ENCODE results near the gene TNNT3. TPM values are rescaled to one million over a fixed set of nuclear protein-coding genes. Genes with fewer than 3 reads are reported as not detected.

TNNT3 gene
- total RNA-seq, 2 donors from 2014 or later, result not detected

DNA sequence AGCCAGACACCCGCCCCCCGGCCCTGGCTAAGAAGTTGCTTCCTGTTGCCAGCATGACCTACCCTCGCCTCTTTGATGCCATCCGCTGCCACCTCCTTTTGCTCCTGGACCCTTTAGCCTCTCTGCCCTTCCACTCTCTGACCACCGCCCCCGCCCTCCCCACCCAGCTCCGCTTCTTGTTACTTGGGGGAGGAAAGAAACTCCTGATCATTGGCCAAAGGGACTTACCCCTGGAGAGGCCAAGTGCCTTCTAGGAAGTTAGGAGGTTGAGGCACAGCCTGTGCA is 27.7 kb upstream of the TNNT3 start, which contains the start of gene PRR33:
Gene PRR33 (minus strand): TSS at position 65 of the 285 bp plus-strand sequence. CDS start 1,311 bp downstream, outside the sequence.
- Mint-ChIP-seq H3K27me3 (ENCODE audit: insufficient read depth) (peaks cover 2% of the 10 kb centered on the region), H3K4me1 (peaks cover 7% of the 10 kb centered on the region), H3K4me3 (no peak within 1 kb of the TSS), H3K9me3 (no peaks in the 10 kb centered on the region), H3K36me3 (ENCODE audit: low read depth) (no peaks in the 10 kb centered on the region), H3K27ac (no peak within 1 kb of the TSS)
- H3K4me3 ChIP-seq (ENCODE audit: low read length), result no peak within 1 kb of the TSS
- no peak within 1 kb of the TSS for H3K27ac ChIP-seq (ENCODE audit: low read depth, low read length)
- H3K4me1 ChIP-seq (ENCODE audit: control insufficient read depth, insufficient read depth, low read length), result peaks cover 2% of the 10 kb centered on the region
- H3K9ac ChIP-seq (ENCODE audit: extremely low read depth, low read length, poor library complexity, severe bottlenecking), result no peak within 1 kb of the TSS
- no peak for DNase-seq
- no peaks in the 10 kb centered on the region for H3K9me3 ChIP-seq (ENCODE audit: control insufficient read depth, low read length)
- TF ChIP-seq, protein P1, sequence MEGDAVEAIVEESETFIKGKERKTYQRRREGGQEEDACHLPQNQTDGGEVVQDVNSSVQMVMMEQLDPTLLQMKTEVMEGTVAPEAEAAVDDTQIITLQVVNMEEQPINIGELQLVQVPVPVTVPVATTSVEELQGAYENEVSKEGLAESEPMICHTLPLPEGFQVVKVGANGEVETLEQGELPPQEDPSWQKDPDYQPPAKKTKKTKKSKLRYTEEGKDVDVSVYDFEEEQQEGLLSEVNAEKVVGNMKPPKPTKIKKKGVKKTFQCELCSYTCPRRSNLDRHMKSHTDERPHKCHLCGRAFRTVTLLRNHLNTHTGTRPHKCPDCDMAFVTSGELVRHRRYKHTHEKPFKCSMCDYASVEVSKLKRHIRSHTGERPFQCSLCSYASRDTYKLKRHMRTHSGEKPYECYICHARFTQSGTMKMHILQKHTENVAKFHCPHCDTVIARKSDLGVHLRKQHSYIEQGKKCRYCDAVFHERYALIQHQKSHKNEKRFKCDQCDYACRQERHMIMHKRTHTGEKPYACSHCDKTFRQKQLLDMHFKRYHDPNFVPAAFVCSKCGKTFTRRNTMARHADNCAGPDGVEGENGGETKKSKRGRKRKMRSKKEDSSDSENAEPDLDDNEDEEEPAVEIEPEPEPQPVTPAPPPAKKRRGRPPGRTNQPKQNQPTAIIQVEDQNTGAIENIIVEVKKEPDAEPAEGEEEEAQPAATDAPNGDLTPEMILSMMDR (conservative IDR thresholded peaks at IDR 0.05), result no peak
- no peaks in the 10 kb centered on the region for H3K36me3 ChIP-seq (ENCODE audit: control insufficient read depth, insufficient read depth, low read length)
- 90 to 98% methylated on average over 2 to 7 of the region's 7 CpGs for WGBS, 2 experiments (ENCODE audit: insufficient coverage in 1 of 2, insufficient read length in 1 of 2)
- no peaks in the 10 kb centered on the region for H3K27me3 ChIP-seq (ENCODE audit: control insufficient read depth, insufficient read depth, low read length, poor library complexity, severe bottlenecking)

DNA sequence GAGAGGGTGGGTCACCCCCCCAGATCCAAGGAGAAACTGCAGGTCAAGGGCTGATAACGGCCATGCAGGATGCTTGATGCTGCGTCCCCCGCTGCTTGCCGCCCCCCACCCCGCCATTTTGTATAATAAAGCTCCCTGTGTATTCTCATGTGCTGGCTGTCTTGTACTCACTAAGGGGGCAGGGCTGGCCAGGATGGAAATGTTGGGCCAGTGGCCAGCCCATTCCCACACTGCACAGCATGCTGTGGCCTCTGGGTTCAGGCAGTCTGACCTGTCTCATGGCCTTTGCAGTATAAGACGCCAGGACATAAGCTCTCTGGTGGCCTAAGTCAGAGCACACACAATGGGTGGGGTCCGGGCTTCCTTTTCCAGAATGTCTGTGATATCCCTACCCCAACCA is 27.4 kb upstream of the TNNT3 start:
- no peak overlapping the region for H3K4me3 Mint-ChIP-seq

DNA sequence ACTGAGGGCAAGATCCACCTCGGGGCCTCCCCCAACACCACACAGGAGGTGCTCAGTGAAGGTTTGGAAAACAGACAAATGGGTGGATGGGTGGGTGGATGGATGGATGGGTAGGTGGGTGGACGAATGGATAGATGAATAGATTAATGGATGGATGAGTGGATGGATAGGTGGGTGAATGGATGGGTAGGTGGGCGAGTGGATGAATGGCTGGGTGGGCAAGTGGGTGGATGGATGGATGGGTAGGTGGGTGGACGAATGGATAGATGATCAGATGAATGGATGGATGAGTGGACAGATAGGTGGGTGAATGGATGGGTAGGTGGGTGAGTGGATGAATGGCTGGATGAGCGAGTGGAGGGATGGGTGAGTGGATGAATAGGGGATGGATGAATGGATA is 26.9 kb upstream of the TNNT3 start:
- 82 to 84% methylated on average over 4 to 5 of the region's 5 CpGs for WGBS, 2 experiments (ENCODE audit: insufficient coverage in 1 of 2, insufficient read length in 1 of 2)

More for the DNA sequence above, 27.4 kb upstream of the TNNT3 start:
- WGBS, 2 experiments (ENCODE audit: insufficient coverage in 1 of 2, insufficient read length in 1 of 2), result 84 to 90% methylated on average over 2 to 7 of the region's 7 CpGs
- no peak overlapping the region for H3K27ac Mint-ChIP-seq
- no peaks in the 10 kb centered on the region for H3K36me3 ChIP-seq (ENCODE audit: control insufficient read depth, insufficient read depth, low read length)
- no peak overlapping the region for H3K27ac ChIP-seq (ENCODE audit: low read depth, low read length)
- H3K9ac ChIP-seq (ENCODE audit: extremely low read depth, low read length, poor library complexity, severe bottlenecking), result no peak overlapping the region
- H3K4me3 ChIP-seq (ENCODE audit: low read length), result no peak overlapping the region
- no peaks in the 10 kb centered on the region for H3K27me3 ChIP-seq (ENCODE audit: control insufficient read depth, insufficient read depth, low read length, poor library complexity, severe bottlenecking)
- peaks cover 6% of the 10 kb centered on the region for H3K4me1 ChIP-seq (ENCODE audit: control insufficient read depth, insufficient read depth, low read length)
- H3K9me3 Mint-ChIP-seq, result no peaks in the 10 kb centered on the region
- TF ChIP-seq, protein P1 (conservative IDR thresholded peaks at IDR 0.05), result no peak
- peaks cover 10% of the 10 kb centered on the region for H3K4me1 Mint-ChIP-seq
- H3K27me3 Mint-ChIP-seq (ENCODE audit: insufficient read depth), result peaks cover 2% of the 10 kb centered on the region
- H3K9me3 ChIP-seq (ENCODE audit: control insufficient read depth, low read length), result no peaks in the 10 kb centered on the region
- DNase-seq, result no peak
- no peaks in the 10 kb centered on the region for H3K36me3 Mint-ChIP-seq (ENCODE audit: low read depth)

More for the DNA sequence above, 26.9 kb upstream of the TNNT3 start:
- Mint-ChIP-seq H3K9me3 (no peaks in the 10 kb centered on the region), H3K27me3 (ENCODE audit: insufficient read depth) (peaks cover 2% of the 10 kb centered on the region), H3K4me3 (no peak overlapping the region), H3K4me1 (peaks cover 11% of the 10 kb centered on the region), H3K27ac (no peak overlapping the region), H3K36me3 (ENCODE audit: low read depth) (no peaks in the 10 kb centered on the region)
- TF ChIP-seq, protein P1 (conservative IDR thresholded peaks at IDR 0.05), result no peak
- Histone ChIP-seq H3K9me3 (ENCODE audit: control insufficient read depth, low read length) (no peaks in the 10 kb centered on the region), H3K4me1 (ENCODE audit: control insufficient read depth, insufficient read depth, low read length) (peaks cover 9% of the 10 kb centered on the region), H3K9ac (ENCODE audit: extremely low read depth, low read length, poor library complexity, severe bottlenecking) (no peak overlapping the region), H3K27me3 (ENCODE audit: control insufficient read depth, insufficient read depth, low read length, poor library complexity, severe bottlenecking) (no peaks in the 10 kb centered on the region), H3K4me3 (ENCODE audit: low read length) (no peak overlapping the region), H3K27ac (ENCODE audit: low read depth, low read length) (no peak overlapping the region), H3K36me3 (ENCODE audit: control insufficient read depth, insufficient read depth, low read length) (no peaks in the 10 kb centered on the region)
- DNase-seq, result no peak

All from endodermal cell (in vitro differentiated cells).